Kidney glomerular epithelial cell (primary cell): Measurements from ENCODE around the gene HDGFL2.
"Not testable (repeated sequence)": the region's sequence is repeated elsewhere in the genome, so short reads cannot be mapped to it uniquely, and the experiment has no call there.

Experiments used
- DNase-seq: peaks from one replicate; lab custom pipeline; 2025; lab: John Stamatoyannopoulos, UW

HDGFL2 gene

GRCh38 chr19:4534836-4535658, 63.0 kb downstream of the HDGFL2 start, which contains the start of gene PLIN5:
PLIN5 (minus strand) TSS chr19:4535224; CDS start chr19:4534074, 1,150 bp downstream.
- DNase-seq: no peak

DNA sequence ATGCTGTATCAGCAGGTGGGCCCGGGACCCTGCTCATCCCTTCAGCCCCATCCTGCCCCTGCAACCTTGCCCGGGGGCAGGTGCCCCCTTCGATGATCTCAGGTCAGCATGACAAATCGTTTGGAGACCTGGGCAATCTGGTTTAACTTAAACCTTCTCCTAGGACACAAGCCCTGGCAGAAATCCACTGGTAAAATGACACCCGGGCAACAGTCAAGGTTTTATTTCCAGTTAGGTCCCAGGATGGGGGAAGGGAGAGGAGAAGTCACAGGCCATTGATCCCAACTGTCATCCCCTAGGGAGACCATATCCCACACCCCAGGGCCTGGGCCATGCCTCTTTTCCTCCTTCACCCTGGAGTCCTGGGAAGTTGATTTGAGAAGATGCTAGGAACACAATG, 64.7 kb downstream of the HDGFL2 start:
- no peak for DNase-seq

DNA sequence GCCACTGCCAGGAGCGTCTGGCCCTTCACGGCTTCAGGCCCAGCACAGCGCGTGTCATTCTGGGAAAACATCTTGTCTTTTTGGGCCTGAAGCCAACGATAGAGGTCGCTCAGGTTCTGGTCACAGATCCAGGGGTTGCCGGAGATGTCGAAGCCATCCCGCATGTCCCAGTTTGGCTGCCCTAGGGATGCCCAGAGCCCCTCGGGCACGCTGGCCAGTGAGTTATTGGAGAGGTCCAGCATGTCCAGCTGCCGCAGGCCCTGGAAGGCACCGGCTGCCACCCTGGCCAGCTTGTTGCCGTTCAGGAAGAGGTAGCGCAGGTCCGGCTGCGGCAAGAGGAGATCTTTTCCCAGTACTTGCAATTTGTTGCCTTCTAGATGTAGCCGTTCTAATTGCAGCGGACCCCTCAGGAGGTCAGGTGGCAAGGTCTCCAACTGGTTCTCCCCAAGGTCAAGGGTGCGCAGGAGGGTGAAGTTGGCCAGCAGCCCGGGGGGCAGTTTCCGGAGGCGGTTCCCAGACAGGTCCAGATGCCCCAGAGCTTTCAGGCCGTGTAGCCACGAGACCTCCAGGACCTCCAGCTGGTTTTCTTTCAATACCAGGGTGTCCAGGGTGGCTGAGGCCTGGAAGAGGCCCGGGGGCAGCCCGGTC, 66.0 kb downstream of the HDGFL2 start:
- DNase-seq: no peak

DNA sequence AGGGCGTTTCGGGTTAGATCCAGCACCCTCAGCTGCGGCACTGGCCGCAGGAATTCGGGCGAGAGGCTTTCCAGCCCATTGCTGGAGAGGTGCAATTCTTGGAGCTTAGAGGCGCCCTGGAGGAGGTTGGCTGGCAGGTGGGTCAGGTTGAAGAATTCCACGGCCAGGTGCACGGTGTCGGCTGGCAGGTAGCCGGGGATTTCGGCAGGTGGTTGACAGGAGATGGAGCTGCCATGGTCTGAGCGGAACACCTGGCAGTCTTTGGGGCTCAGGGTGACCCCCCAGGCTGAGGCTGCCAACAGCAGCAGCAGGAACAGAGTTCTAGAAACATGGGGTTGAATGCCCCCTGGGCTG, 66.5 kb downstream of the HDGFL2 start:
- DNase-seq: no peak

GRCh38 chr19:4539169-4539692, 67.1 kb downstream of the HDGFL2 start:
- DNase-seq: no peak

DNA sequence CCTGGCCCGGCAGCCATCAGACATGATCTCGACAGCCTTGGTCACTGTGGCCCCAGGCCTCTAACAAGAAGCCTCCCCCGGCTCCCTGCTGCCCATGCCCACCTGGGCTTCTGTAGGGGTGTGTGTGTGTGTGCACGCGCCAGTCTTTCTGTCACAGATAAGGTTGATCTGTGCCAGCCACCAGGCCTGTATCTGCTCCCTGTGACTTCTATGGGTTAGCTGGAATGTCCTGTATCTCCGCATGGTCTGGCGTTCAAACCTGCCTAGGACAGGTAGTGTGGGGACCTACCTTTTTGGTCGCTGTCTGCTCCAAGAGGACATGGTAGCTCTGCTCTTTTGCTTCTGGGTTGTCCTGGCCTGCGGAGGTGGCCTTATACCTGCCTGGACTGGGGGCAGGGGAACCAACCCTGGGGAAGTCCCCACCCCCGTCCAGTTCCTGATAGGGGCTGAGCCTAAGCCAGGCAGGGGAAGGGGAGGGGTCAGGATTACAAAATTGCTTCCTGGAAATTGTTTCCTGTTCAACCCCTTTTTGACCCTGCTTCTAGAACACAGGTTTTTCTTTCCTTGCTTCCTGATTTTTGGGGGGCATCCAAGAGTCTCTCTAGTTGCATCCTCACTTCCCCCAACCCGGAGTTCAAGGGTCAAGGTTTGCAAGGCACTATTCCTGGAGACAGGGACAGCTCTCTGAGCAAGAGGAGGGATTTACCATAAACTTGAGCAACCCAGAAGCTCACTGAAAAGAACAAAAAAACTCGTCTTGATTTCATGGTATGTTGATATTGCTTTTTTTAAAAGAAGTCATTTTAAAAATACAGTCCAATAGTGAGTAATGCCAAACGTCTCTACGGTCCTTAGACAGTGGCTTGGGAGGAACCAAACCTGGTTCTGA, 67.8 kb downstream of the HDGFL2 start, which contains the start of gene LRG1:
TSS of gene LRG1 (minus strand) at position 344 of the 889 bp plus-strand sequence. CDS start at position 321, 23 bp downstream.
- DNase-seq: no peak

DNA sequence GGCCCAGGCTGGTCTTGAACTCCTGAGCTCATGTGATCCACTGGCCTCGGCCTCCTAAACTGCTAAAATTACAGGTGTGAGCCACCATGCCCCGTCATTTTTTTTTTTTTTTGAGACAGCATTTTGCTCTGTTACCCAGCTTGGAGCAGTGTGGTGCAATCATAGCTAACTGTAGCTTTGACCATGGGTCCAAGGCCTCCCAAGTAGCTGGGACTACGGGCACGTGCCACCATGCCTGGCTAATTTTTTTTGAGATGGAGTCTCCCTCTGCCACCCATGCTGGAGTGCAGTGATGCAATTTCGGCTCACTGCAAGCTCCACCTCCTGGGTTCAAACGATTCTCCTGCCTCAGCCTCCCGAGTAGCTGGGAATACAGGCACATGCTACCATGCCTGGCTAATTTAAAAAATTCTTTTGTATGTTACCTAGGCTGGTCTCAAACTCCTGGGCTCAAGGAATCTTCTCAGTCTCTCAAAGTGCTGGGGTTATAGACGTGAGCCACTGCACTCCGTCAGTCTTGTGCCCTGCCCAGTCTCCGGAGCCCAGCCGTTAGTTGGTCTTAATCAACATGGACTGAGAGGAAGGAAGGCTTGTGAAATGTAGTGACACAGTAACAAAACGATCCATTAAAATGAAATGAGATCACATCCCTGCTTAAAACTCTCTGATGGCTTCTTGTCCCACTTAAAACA, 69.2 kb downstream of the HDGFL2 start:
- no peak for DNase-seq

DNA sequence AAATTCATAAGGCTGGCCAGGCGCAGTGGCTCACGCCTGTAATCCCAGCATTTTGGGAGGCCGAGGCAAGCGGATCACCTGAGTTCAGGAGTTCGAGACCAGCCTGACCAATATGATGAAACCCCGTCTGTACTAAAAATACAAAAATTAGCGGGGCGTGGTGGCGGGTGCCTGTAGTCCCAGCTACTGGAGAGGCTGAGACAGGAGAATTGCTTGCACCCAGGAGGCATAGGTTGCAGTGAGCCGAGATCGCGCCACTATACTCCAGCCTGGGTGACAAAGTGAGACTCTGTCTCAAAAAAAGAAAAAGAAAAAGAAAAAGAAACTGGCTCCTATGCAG, 69.7 kb downstream of the HDGFL2 start:
- DNase-seq: not testable (repeated sequence)

DNA sequence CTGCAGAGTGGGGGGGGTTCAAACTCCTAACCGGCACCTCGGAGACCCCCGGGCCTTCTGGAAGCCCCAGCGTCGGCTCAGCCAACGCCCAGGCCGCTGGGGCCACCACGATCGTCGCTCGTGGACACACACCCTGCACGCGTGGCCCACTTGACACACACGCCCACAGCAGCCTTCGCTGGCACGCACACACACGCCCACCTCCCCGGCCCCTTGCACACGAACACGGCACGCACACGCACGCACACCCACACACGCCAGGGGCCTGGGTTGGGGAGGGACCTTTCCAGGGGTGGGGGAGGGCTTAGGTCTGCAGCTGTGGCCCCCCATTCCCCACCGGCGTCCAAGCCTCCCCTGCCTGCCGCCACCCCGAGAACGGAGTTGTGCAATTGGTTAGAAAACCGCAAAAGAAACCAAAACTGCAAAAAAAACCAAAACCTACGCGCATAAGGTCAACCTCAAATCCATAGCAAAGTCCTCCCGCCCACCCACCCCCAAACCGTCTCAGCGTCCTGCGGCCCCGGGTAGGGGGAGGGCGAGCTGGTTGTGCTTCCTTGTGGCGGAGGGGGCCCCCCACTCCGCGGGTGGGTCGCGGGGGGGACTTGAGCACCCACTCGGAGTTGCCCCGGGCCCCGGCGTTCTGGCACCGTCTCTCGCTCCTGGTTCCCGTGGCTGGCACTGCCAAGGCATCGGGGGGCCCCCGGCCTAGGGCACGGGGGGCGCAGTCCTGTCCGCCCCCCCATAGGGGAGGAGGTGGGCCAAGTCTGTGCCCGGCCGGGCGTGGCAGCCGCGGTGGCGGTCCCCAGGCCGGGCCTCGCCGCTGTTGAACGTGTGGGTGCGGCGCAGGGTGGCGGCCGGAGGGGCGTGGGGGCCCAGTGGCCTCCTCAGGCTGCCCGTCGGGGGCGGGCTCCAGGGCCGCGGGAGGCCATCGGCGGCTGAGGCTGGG, 71.1 kb downstream of the HDGFL2 start:
- no peak for DNase-seq

- no peak for DNase-seq
Measured at GRCh38 chr19:4543842-4544647, 71.9 kb downstream of the HDGFL2 start.

DNA sequence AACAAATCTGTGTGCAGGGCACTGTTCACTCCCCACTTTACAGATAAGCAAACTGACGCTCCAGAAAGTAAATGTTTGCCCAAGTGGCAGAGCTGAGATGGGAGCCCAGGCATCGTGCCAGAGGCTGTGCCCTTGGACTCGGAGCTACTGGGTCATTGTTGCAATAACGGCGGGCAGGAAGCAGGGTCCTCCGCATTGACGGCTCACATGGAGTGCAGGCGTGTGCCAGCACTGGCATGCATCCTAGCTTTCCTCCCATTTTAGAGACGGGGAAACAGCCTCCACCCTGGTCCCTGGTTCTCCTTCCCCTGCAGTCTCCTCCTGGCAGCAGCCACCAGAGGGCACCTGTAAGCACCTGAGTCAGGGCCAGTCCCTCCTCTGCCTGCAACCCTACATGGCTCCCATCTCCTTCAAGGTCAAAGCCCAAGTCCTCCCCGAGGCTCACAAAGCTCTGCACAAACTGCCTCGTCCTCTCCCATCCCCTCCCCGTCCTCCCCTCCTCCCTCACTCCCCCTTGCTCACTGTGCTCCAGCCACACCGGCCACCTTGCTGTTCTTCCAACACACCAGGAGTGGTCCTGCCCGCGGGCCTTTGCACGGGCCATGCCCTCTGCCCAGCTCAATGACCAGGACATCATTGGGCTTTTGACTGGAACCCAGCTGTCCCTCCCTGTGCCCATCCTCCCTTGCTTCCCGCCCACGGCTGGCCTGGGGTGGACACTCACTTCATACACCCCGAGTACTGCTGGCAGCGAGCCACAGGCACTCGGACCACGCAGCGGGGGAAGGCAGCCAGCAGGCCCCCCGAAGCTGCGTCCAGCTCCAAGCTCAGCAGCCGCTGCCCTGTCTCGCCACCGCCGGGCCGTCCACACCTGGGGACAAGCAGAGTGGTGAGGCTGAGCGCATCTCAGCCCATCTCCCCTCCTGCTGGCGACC, 75.5 kb downstream of the HDGFL2 start:
- DNase-seq: no peak

GRCh38 chr19:4548238-4548584, 76.1 kb downstream of the HDGFL2 start:
- no peak for DNase-seq

DNA sequence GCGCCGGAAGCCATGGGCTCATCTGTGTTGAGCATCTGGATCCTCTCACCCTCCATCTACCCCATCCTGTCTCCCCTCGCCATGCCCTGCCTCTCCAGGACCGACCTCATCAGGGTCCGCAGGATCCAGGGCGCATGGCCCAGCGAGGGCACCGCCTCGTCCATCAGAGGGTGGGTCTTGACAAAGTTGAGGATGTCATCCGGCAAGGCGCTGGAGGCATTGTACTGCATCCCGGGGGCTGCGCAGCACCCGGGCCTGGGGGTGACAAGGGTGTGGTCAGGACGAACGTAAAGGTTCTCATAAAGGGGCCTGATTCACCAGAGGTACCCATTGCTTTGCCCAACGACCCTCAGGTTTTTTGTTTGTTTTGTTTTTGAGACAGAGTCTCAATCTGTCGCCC, 77.9 kb downstream of the HDGFL2 start:
- no peak for DNase-seq

DNA sequence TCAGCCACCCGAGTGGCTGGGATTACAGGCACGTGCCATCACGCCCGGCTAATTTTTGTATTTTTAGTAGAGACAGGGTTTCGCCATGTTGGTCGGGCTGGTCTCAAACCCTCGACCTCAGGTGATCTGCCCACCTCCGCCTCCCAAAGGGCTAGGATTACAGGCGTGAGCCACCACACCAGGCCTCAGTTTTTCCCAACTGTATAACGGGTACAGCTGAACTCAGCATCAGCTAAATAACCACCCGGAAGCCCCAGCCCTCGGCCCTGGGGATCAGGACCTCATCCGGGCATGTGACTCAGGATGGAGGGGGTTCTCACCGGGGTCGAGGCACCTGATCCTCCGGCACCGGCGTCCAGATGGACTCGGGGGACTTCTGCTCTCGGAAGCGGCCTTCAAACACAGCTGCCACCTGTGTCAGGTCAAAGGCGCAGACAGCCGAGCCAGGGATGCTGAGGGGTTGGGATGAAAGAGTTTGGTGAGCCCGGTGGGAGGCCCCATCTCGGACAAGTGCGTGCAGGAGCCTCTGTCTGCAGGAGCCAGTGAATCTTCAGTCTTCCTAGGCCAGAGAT, 78.5 kb downstream of the HDGFL2 start:
- DNase-seq: no peak
